Activated CD8-positive, alpha-beta memory T cell treated with anti-CD3 and anti-CD28 coated beads, Interleukin-2, amount 50 U/mL, for 24 hours (primary cell): ENCODE results near the gene DENND1A.

Experiments
- DNase-seq: peaks from one replicate; pipeline ENCODE4 v3.0.0-alpha.2; 2020; ENCODE audit errors: extremely low read depth

DENND1A gene

GRCh38 chr9:123356851-123357742 is 572.8 kb downstream of the DENND1A start:
- DNase-seq: no peak

- no peak for DNase-seq
Measured at GRCh38 chr9:123355761-123356431, 574.0 kb downstream of the DENND1A start, which contains the start of gene CRB2. Gene CRB2 (plus strand): TSS chr9:123356197. CDS start chr9:123356261, 64 bp downstream.

- DNase-seq: no peak
Measured at GRCh38 chr9:123354806-123355508, 575.0 kb downstream of the DENND1A start.

GRCh38 chr9:123353984-123354591 is 575.8 kb downstream of the DENND1A start:
- no peak for DNase-seq

- no peak for DNase-seq
Measured at GRCh38 chr9:123353041-123353440, 576.9 kb downstream of the DENND1A start.

GRCh38 chr9:123350590-123351310 is 579.2 kb downstream of the DENND1A start:
- no peak for DNase-seq

GRCh38 chr9:123349691-123350480 is 580.0 kb downstream of the DENND1A start:
- peak; percentile 57 for DNase-seq

GRCh38 chr9:123349033-123349432 is 580.9 kb downstream of the DENND1A start:
- no peak for DNase-seq

GRCh38 chr9:123348317-123348992 is 581.5 kb downstream of the DENND1A start:
- DNase-seq: no peak

- no peak for DNase-seq
Measured at GRCh38 chr9:123347289-123348060, 582.5 kb downstream of the DENND1A start.

GRCh38 chr9:123346826-123347225 is 583.1 kb downstream of the DENND1A start:
- DNase-seq: no peak

- no peak for DNase-seq
Measured at GRCh38 chr9:123346026-123346425, 583.9 kb downstream of the DENND1A start.

- no peak for DNase-seq
Measured at GRCh38 chr9:123345567-123345955, 584.4 kb downstream of the DENND1A start.

- no peak for DNase-seq
Measured at GRCh38 chr9:123344192-123344949, 585.6 kb downstream of the DENND1A start.

GRCh38 chr9:123343443-123344191 is 586.3 kb downstream of the DENND1A start:
- no peak for DNase-seq

- no peak for DNase-seq
Measured at GRCh38 chr9:123342247-123342646, 587.7 kb downstream of the DENND1A start.

GRCh38 chr9:123341816-123342215 is 588.1 kb downstream of the DENND1A start:
- no peak for DNase-seq
